ENCODE measurements around the gene CENPP.
"Not testable (repeated sequence)": the region's sequence is repeated elsewhere in the genome, so short reads cannot be mapped to it uniquely, and the experiment has no call there.

Gene CENPP

DNA sequence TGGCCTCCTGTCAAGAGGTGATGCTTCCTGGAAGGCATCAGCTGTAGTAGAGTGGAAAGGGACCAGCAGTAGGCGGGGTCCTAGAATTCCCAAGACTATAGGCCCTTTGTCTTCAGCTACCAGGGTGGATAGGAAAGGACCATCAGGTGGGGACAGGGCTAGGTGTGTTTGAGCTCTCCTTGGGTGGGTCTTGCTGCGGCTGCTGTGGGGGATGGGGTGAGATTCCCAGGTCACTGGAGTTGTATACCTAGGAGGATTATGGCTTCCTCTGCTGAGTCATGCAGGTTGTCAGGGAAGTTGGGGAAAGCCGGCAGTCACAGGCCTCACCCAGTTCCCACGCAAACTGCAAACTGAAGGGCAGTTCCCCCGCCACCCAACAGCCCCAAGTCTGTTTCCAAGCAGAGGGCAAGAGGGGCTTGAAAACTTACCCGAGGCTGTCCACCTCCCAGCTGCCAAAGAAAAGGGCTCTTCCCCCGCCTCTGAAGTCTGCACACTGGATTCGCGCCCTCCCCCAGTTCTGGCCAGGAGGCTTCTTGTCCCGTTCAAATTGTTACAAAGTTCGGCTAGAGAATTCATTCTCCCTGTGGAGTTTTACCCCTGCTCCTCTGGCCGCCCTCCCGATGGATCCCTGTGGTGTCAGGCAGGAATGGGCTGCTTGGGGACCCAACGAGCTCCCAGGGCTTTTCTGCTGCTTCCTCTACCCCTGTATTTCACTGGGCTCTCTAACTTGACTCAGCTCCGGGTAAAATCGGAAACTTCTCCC is 233.0 kb downstream of the CENPP start:
- DNase-seq, result no peak

DNA sequence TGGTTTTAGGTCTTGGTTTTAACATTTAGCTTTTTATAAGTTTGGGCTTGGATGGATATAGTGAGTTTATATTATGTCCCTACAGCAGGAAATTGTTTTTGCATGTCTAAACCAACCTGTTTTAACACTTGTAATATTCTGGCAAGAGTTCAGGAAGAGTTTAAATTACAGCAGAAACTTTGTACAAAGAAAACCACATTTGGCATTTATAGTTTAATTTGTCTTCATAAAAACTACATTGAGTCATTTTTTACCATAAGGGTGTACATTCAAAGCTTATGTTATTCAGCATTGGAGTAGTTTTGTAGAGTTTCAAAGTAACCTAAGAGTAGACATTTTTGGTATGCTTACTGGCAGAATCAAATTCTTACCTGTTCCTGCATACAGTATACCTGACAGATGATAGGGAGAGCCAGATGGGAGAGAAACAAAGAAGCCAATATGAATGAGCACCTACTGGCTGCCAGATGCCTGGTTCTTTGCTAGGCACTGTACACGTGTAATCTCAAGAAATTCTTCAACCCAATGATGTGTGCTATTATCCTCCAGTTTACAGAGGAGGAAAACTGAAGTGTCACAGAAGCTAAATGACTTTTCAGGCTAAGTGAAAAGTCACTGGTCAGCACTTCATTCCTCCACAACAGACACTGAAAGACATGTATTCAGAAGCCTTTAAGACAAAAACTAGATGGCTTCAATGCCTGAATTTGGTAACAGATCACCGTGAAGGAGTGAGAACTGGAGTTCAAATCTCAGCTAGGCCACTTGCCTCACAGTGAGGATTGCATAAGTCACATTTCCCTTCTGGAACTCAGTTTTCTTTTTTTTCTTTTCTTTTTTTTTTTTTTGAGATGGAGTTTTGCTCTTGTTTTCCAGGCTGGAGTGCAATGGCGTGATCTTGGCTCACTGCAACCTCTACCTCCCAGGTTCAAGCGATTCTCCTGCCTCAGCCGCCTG is 235.9 kb downstream of the CENPP start:
- no peak for DNase-seq

DNA sequence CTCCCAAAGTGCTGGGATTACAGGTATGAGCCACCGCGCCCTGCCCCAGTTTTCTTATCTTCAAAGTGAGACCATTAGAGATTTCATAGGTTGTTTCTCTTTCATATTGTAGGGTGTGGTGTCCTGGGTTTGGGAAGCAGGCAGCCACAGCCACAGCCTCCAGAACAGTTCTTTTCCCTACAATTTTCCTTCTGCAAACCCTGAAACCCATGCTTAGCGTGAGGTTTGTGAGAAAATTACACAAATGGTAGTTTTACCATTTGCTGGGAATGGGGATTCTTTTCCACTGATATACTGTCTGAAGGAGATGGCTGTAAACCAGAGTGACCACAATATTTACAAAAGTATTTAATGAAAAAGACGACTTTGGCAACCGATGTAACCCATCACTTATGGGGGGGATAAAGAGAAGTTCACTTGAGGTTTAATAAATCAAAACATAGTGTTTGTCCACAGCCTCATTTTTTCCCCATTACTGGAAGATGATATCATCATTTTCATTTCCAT is 236.8 kb downstream of the CENPP start:
- DNase-seq, result no peak

DNA sequence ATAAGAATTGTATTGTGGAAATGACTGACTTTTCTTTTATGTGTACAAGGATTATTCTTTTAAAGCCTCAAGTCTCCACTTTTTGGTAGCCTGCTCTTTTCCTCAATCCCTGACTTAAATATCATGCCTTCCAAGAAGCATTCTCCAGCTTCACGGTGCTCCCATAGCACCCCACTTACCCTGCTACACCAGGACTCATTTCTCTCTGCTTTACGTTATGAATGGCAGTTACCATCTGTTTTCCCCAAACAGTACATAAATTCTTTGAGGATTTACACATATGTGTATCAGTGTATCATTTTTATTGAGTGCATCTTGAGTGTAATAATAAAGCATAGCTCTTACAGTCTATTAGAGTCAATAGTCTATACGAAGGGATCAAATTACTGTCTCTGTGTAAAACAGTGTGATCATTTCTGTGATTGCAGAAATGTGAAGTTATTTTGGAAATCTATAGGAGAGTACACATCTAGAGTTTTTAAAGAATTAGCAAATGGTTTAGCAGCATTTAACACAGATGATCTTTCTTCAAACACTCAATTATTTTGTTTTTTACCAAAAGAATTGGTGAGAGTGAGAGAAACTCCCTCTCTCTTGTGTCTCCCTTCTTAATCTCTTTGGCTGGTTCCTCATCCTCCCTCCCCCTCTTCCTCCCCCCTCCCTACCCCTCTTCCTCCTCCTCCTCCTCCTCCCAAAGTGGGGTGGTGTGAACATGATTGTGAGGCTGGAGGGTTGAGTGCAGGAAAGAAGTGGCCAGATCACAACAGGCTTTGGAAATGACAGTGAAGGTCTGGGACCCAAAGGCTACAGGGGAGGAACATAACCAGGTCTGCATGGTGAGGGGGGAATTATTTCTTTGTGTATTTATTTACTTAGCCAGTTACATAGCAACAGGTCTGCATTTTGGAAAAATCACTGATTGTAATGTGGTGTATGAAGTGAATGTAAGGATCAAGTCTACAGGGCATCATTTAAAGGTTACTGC is 237.7 kb downstream of the CENPP start:
- no peak for DNase-seq

DNA sequence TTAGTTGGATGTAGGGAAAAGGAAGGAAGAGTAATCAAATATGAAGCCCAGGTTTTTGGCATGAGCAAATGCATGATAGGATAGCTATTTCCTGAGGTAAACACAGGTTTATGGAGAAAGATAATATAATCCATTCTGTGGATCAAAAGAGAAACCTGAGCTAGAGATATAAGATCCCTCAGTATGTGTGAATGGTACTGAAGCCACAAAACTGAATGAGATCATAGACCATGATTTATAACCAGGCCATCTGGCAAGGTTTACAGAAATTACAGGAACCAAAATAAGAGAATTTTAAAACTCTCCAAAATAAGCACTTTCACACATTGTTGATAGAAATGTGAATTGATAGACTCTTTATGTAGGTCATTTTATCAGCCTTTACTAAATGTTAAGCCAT is 238.8 kb downstream of the CENPP start:
- no peak for DNase-seq

DNA sequence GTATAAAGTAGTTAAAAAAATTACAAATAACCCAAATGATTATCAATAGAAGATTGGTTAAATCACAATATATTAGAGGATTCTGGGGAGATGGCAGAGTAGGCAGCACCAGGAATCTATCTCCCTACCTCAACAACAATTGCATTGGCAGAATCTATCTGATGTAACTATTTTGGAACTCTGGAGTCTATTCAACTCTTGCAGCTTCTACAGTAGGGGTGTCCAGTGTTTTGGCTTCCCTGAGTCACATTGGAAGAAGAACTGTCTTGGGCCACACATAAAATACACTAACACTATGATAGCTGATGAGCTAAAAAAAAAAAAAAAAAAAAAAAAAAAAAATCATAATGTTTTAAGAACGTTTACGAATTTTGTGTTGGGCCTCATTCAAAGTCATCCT is 239.2 kb downstream of the CENPP start:
- no peak for DNase-seq

DNA sequence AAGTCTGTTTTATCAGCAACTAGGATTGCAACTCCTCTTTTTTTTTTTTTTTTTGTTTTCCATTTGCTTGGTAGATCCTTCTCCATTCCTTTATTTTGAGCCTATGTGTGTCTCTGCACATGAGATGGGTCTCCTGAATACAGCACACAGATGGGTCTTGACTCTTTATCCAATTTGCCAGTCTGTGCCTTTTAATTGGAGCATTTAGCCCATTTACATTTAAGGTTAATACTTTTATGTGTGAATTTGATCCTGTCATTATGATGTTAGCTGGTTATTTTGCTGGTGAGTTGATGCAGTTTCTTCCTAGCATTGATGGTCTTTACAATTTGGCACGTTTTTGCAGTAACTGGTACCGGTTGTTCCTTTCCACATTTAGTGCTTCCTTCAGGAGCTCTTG is 246.1 kb downstream of the CENPP start:
- not testable (repeated sequence) for DNase-seq

DNA sequence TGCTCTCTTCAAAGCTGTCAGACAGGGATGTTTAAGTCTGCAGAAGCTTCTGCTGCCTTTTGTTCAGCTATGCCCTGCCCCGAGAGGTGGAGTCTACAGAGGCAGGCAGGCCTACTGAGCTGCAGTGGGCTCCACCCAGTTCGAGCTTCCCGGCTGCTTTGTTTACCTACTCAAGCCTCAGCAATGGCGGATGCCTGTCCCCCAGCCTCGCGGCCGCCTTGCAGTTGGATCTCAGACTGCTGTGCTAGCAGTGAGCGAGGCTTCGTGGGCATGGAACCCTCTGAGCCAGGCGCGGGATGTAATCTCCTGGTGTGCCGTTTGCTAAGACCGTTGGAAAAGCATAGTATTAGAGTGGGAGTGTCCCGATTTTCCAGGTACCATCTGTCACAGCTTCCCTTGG is 247.9 kb downstream of the CENPP start:
- not testable (repeated sequence) for DNase-seq

DNA sequence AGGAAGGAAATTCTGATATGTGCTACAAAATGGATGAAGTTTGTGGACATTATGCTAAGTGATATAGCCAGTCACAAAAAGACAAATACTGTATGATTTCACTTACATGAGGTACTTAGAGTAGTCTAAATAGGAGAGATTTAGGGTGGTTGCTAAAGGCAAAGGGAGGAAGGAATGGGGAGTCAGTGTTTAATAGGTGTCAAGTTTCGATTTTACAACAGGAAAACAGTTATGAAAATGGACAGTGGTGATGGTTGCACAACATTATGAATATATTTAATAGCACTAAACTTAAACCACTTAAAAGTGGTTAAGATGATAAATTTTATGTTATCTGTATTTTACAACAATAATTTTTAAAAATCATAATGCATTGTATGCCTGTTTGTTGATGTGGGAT is 250.4 kb downstream of the CENPP start:
- DNase-seq, result no peak

DNA sequence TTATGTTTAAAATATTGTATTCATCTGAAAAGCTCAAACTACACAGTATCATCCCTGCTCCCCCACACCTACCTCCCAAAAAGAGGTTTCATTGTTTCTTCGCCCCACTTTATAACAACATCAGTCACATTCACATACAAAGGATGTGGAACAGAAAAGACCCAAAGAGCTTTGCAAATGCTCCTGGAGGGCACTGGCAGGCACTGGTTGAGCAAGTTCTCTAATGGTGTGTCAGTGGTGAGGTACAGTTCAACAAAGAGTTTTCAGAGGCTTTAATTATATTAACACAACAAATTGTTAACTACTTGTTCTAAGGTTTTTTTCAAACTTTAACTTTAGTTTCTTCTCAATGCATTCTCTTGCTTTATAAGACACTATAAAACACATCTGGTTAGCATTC is 264.2 kb downstream of the CENPP start:
- no peak for DNase-seq

DNA sequence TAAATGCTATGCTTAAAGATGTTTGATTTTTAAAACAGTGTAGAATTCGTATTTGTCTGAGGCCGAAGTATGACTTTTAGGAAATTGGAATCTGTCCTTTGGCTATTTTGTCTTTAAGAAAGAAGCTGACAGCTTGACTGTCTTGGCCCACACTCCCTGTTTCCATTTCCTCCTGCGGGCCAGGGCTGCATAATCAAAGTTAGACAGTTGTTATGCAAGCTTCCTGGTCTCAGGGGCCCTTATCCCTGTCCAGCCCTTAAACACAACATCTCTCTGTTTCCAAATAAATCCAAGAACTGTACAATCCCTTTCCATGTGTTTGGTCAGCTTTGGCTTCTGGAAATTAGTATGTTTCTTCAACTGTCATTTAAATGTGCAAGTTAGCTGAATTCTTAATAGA is 264.6 kb downstream of the CENPP start:
- DNase-seq, result no peak

DNA sequence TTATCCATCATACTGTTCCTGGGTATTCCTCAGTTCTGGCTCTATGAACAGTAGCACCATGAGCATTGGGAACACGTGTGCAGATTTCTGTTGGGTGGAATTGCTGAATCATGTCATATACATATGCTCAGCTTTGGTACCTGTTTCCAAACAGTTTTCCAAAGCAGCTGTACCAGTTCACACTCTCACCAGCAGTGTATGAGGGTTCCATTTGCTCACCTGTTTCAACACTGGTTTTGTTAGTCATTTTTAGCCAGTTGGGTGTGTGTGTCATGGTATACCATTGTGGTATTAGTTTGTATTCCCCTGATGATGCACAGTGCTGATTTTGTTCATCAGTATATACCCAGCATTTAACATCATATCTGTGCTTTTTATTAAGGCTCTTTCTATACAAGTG is 266.8 kb downstream of the CENPP start:
- no peak for DNase-seq

DNA sequence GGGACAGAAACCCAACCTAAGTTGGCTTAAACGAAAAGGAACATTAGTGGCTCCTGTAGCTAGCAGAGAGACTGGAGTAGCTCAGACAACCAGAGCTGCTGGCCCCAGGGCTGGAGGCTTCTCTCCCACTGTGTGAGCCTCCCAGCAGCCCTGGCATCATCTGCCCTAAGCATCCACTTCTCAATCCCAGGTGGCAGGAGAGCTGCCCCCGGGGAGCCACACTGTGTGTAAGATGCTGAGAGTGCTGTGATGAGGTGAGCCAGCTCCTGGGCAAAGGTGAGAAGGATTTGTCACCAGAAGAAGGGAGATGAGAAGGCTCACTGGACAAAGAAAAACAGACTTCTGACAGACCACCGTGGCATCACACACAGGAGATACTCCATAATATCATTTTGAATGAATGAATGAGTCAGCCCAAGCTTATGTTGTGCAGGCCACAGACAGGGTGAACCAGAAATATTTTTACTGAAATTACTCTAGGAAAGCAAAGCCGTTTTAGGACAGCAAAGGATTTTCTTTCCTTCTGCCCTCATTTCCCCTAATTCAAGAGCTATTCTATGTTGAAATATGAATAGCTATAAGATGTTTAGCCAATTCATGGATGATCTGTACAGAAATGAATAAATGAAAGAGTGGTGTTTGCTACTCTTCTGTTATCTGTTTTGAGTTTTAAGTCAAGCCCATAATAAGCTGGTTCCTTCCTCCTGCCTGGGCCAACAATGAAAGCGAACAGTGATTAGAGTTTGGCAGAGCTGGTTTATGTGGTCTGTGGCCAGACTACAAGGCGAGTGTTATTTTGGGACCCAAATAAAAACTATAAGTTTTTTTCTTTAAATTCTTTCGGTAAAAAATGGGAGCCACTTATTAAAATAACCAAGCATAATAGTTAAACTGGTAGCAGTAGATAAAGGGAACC is 267.5 kb downstream of the CENPP start:
- DNase-seq, result no peak

DNA sequence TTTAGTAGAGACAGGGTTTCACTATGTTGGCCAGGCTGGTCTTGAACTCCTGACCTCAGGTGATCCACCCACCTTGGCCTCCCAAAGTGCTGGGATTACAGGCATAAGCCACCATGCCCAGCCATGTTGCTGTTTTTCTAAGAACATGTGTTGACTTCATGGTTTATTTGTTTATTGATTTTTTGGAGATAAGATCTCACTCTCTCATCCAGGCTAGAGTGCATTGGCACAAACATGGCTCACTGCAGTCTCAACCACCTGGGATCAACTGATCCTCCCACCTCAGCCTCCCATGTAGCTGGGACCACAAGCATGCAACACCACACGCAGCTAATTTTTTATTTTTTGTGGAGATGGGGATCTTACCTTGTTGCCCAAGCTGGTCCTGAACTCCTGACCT is 269.3 kb downstream of the CENPP start:
- DNase-seq, result not testable (repeated sequence)

DNA sequence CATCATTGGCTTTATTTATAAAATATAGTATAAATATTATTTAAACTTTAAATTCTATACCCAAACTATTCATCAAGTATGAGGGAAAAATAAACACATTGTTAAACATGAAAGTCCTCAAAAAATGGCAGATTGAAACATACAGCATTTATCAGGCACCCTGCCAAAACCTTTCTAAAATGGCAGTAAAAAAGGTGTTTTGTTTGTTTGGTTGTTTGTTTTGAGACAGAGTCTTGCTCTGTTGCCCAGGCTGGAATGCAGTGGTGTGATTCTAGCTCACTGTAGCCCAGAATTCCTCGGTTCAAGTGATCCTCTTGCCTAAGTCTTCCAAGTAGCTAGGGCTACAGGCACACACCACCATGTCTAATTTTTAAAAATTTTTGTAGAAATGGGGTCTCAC is 270.2 kb downstream of the CENPP start:
- DNase-seq, result no peak

DNA sequence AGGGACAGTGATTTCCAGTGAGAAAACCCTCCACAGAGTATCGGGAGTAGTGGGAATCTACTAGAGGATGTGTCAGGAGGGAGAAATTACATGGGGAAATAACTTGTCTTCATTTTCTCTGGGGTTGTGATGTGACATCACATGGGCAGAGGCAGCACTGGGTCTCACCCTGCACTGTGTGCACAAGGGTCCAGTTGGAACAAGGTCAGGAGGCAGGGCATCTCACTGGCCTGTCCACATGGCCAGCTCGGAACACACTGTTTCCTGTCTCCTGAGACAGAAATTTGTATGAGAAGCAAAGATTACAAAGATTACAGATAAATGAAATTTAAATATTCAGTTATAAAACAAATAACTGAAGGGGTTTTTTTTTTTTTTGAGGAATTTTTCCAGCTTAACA is 272.6 kb downstream of the CENPP start:
- no peak for DNase-seq

DNA sequence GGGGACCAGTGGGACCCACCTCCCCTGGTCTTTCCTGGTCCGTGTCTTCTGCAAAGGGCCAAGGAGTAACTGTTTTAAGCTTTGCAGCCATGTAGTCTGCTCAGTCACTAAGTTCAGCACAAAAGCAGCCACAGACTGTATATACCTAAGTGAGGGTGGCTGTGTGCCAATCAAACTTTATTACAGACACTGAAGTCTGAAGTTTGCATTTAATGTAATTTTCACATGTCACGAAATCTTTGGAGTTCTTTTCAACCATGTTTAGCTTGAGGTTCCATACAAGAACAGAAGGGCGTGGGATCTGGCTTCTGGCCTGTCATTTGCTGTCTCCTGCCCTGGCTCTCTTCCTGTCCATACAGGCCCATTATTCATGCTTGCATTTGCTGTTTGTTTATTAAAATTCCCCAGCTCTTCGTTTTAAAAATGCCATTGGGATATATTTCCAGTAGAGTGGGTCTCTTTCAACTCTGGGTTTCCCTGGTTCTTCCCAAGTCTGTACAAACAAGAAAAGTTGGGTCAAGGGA is 274.2 kb downstream of the CENPP start:
- DNase-seq, result no peak

DNA sequence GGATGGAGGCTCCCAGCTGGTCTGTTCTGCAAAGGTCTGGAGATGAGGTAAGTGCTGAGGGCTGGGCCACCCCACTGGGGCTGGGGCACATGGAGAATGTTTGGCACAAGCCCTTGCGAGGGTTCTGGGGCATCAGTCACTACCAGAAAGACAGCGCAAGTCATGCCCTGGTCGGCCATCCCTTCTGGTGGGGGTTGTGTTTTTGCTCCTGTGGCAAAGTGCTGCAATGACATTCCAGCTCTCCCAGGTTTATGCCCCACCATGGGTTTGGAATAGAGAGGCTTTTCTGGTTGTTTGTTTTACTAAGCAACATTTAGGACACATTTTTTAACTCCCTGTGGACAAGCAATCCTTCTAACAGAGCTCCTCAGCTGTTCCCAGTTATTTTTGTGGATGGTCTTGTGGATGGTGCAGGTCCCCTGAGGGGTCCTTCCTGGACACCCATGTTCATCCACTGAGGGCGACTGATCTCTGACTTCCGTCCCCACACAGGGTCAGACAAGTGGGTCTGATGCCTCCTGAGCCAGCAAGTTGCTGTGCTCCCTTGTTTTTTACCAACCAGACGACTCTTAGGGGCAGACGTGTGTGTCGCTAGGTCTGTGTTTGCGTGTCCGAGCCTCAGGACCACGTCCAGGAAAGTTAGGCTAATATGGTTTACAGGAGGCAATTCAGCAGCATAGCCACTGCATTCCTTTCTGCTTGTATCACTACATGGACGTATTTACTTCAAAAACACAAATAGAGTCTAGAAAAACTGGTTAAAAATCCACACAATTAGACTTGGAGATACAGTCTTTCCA is 274.9 kb downstream of the CENPP start:
- DNase-seq, result no peak

DNA sequence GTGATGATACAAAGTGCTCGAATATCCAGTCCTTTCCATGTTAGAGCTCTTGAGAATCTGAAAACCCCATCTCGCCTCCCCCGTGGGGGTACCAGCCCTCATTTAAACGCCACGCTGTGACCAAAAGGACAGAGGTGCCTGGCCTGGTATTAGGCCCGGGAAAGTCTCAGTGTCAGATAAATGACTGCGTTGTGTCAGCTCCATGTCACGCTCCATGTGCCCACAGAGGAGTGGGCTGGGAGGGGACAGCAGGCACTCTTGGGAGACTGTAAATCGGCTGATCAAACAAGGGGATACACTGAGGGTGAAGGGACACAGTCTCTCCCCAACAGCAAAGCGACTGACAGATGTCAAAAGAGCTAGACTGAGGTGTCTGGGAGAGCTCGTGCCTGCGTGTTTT is 275.7 kb downstream of the CENPP start:
- no peak for DNase-seq

DNA sequence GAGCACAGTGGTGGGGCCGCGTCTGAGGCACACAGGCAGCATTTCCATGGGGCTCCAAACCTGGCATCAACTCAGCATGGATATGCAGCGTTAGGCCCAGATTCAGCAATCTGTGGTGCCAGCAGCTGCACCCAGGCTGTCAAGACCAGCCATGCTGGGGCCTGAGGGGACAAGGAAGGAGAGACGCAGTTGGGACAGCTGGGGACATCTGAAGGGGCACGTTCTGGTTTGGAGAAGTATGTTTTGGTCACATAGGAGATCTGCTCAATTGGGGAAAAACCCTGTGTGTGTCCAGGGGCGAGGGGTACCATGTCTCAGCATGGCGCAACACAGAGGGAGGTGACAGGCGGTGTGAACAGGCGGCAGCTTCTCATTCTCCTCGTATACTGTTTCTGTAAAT is 276.7 kb downstream of the CENPP start:
- no peak for DNase-seq

All from NCI-H1105 treated with DMSO at 0.1 percent for 48 hours (cell line).